NCI-H1092 treated with DMSO at 0.1 percent for 48 hours (cell line): ENCODE data around the gene CDK5R1.
A peak's percentile ranks its signal among the peaks of the same experiment; 100 is the strongest.
"Not testable (repeated sequence)": the region's sequence is repeated elsewhere in the genome, so short reads cannot be mapped to it uniquely, and the experiment has no call there.

Source experiments
- DNase-seq: peaks from one replicate; lab custom pipeline; 2025; lab: John Stamatoyannopoulos, UW

CDK5R1 gene

DNA sequence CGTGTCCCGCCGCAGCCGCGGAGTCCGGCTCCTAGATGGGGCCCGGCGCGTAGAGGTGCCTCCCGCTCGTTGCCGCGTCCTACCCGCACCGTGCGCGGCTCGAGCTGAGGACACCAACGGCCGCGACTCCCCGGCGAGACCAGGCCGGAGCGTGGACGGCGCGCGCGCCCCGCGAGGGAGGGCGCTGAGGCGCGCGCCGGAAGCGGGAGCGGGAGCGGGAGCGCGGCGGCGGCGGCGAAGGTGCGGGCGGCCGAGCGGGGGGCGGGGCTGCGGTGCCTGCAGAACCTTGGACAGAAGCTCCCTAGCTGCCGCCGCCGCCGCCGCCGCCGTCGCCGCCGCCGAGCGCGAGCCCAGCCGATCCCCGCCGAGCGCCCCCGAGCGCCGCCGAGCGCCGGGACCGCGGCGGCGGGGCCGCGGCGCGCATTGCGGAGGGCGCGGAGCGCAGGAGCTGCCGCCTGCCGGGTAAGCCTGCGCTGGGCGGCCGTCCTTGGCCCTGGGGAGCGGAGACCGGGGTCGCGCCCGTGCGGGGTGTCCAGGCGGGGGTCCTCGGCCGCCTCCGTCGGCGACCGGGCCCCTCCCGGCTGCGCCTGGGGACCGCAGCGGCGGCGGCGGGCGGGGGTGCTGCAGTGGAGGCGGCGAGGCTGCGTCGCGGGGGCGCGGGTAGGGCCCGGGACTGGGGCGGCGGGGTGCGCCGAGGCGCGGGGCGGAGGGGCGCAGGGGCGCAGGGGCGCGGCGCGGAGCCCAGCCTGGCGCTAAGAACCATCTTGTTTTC, at the start of gene CDK5R1:
Gene CDK5R1 (plus strand): TSS at position 293 of the 772 bp plus-strand sequence. CDS start 628 bp downstream, outside the sequence.
- DNase-seq: peak; percentile 69

DNA sequence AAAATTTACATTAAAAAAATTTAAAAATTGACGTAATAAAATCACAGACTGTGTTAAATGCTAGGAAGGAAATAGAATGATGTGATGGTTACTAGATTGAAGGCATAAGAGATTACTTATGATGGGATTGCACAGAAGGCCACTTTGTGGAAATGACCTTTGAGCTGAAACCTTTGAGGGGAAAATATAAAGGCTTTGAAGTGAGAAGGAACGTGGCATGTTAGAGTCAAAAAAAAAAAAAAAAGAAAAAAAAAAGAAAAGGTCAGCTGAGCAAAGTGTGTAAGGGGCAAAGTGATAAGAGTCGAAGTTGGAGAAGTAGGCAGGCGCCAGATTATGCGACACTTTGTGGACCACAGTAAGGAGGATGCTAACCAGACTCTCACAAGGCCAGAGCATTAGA, 46.1 kb upstream of the CDK5R1 start:
- DNase-seq: no peak

DNA sequence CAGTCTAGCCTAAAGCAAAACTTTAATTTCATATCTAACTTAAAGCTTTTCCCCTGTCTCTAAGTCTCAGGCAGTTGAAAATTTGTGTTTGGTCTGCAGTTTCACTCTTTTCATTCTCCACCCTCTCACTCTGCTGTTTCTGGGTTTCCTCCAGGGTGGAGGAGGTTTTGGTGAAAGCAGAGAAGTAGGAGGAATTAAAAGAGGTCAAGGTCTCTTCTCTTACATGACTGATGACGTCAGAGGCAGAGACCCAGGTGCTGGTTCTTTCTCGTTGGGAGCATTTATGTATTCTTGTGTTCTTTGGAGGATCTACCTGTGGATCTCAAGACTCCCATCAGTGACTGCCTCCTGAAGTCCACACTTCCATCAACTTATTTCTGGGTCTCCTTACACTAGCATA, 44.9 kb upstream of the CDK5R1 start:
- no peak for DNase-seq

DNA sequence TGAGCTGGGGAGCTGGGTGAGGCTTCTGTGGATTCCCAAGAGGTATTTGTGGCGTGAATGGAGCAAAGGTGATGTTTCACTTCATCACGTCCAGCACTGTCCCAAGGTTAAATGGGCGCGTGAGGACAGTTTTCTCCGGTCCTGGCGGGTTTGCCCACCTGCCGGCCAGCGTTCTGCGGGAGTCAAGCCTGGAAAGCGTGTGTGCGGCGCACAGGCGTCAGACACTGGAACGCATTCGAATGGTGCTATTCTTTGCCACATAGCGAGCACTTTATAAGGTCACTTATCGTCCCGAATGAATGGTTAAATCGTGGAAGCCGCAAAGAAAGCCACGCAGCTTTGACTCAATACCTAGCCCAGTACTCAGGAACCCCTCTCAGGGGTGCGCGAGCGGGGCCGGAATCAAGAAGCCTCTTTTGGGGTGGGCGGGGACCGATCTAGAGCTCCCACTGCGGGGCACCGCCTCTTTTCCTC, 42.9 kb upstream of the CDK5R1 start:
- DNase-seq: no peak

DNA sequence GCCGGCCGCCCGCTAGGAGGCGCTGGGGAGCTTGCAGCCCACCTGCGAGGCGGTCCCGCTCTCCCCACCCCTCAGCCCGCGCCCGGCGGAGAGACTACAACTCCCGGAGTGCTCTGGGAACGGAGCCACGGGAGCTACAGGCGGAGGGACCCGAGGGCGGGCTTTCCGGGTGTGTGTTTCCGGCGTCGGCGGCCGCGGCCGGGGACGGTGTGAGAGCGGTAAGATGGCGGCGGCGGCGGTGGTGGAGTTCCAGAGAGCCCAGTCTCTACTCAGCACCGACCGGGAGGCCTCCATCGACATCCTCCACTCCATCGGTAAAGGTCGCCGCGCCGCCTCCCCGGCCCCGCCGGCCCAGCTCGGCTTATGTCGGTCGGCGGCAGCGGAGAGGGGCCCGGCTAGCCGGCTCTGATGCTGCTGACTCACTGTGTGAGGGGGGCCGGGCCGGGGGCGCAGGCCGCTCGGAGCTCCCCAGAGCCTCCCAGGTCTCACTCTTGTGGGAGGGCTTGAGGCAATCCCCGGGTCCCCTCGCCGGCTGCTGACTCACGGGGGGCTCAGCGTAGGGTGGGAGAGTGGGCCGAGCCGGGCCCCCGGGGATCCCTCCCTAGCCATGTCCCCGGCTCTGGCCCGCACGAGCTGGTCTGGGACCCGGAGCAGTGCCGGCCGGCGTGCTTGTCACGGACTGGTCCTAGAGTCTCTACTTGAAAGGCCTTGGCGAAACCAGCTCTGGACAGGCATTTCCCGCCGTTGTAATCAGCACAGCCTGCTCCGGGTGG, 42.3 kb upstream of the CDK5R1 start, which contains the start of gene PSMD11:
Gene PSMD11 (plus strand): TSS at position 210 of the 773 bp plus-strand sequence. CDS start 14 bp downstream, at position 224.
- DNase-seq: peak; percentile 92

DNA sequence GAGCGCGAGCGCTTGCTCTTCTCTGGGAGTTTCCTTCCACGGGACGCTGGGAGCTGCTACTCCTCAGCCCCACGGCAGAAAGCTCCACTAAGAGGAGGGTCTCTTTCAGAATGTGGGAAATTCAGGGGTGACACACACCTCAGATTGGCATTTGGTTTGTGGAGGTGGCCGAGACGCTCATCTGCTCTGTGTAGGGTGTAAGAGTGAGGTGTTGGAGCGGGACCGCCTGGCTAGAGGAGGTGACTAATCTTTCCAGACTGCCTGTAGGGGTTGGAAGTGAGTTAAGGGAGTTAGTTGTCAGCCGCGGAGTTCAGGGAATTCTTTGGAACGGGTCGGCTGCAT, 41.7 kb upstream of the CDK5R1 start:
- DNase-seq: no peak

DNA sequence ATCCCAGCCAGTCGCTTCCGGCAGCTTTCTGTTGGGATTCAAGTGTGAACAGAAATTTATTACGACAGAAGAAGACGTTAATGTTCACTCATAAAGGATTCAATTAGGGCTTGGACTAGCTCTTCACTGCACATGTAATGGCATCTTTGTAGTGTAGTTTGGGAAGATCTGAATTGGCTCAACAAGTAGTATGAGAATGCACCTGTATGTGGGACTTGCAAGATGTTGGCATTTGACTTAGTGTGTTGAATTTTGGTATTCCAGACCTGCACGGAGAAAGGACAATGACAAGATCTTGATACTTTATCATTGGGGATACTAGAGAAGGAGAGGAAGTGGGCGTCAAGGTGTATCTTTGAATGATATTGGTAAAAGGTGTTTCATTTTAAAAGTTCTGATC, 41.3 kb upstream of the CDK5R1 start:
- DNase-seq: no peak

DNA sequence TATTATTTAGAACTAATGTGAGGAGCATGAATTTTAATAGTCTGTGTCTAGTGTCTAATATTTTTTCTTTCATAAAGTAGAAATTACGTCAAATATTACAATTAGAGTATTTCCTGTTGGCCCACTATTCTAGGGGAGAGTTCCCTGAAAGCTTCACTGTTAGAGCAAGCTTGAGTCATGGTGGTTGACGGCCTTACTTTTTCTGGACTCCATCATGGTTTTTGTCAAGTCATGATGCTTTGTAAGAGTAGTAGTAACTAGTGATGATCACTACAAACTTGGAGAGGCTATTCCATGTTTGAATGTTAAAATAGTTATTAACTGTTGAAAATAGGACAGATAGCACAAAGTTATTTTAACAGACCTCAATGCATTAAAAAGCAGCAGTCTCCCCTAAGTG, 40.8 kb upstream of the CDK5R1 start:
- DNase-seq: no peak

DNA sequence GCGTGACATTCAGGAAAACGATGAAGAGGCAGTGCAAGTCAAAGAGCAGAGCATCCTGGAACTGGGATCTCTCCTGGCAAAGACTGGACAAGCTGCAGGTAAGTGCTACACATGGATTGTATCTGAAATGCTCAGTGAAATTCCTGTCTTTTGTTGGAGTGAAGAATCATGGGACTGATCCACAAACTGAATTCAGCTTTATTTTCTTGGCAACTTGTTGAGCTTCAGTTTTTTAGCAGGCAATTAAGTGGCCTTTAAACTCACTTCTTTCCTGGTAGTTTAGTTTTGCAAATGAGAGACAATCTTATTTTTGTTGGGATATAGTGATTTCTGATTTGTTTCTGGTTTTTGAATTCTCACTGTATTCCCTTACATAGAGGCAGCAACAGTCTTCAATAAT, 39.8 kb upstream of the CDK5R1 start:
- no peak for DNase-seq

DNA sequence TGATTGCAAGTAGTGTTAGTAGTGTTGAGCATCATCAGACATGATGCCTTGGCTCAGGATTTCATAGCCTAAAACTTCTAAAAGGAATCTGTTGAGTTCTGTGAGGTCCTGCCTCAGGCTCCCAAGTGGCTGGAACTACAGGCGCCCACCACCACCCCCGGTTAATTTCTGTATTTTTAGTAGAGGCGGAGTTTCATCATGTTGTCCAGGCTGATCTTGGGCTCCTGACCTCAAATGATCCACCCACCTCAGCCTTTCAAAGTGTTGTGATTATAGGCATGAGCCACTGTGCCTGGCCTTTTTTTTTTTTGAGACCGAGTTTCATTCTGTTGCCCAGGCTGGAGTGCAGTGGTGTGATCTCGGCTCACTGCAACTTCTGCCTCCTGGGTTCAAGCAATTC, 36.8 kb upstream of the CDK5R1 start:
- DNase-seq: no peak

DNA sequence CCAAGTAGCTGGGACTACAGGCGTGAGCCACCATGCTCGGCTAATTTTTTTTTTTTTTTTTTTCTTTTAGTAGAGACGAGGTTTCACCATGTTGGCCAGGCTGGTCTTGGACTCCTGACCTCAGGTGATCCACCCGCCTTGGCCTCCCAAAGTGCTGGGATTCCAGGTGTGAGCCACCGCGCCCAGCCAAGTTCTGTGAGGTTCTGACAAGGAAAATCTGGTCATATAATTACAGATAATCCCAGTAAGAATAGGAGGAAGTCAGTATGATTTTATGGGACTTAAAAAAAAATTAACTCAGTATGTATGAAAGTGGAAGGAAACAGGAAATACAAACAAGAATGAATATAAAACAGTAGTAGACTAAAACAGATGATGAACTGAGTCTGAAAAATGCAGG, 36.4 kb upstream of the CDK5R1 start:
- not testable (repeated sequence) for DNase-seq

DNA sequence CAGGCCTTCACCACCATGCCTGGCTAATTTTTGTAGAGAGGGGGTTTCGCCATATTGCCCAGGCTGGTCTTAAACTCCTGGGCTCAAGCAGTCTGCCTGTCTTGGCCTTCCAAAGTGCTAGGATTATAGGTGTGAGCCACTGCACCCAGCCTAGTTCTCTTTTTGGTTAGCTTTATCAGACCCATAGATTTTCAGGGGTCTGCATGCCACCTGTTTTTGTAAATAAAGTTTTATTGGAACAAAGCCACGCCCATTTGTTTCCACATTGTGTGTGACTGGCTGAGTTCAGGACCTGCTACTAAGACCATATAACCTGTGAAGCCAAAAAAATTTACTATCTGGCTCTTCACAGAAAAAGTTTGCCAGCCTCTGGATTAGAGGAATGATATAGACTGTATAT, 34.9 kb upstream of the CDK5R1 start:
- no peak for DNase-seq

DNA sequence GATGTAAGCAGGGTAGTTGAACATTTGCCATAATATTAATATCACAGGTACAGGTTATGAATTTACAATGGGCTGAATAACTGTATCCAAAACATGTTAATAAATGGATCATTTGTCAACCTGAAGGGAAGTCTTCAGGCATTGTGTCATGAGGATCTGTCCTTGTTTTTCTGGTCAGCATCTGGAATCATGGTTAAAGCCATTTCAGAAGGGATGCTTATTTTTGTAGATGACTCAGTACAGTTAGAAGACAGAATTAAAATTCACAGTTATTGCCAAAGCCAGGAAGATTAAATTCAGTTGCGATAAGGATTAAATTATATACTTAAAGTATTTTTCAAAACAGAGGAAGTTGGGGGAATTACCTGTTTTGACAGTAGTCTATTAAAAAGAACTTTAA, 34.5 kb upstream of the CDK5R1 start:
- no peak for DNase-seq

DNA sequence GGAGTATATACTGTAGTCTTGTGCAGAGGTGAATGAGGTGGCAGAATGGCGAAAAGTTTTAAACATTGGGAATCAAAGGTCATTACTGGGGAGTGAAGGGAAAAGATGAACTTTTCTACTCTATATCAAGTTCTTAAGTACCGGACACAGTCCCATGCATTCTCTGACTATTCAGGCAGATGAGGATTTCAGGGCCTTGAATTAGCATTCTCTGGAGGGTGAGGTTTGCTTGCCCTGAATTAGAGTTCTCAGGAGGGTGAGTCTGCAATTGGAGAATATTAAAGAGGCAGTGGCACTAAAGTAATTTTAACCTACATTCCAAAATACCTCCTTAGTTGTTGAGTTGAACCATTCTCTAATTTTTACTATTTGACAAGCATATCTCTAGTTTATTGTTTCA, 33.4 kb upstream of the CDK5R1 start:
- no peak for DNase-seq

DNA sequence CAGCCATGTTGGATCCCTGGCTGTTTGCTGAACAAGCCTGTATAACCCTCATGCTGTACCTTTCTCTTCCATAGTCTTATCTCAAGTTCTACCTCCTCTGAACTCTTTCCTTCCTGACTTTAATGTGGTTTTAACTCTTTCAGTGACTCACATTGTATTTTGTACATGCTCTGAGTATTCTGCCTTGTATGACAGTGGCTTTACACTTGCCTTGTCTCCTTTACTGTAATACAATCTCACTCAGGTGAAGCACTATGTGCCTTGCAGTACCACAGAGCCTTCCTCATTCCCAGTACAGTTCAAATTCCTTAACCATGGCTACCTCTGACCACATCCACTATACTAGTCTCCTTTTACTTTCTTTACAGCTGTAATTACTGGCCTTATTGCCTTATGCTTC, 28.4 kb upstream of the CDK5R1 start:
- DNase-seq: no peak

DNA sequence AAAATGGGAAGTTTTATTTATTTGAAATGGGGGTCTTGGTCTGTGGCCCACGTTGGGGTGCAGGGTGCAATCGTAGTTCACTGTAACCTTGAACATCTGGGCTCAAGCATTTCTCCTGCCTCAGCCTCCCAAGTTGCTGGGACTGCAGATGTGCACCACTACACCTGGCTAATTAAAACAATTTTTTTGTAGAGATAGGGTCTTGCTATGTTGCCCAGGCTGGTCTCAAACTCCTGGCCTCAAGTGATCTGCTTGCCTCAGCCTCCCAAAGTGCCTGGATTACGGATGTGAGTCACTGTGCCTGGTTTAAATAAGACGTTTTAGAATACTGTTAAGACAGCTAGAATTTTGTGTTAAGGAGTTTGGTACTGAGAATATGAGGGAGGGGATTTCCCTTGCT, 26.7 kb upstream of the CDK5R1 start:
- no peak for DNase-seq

DNA sequence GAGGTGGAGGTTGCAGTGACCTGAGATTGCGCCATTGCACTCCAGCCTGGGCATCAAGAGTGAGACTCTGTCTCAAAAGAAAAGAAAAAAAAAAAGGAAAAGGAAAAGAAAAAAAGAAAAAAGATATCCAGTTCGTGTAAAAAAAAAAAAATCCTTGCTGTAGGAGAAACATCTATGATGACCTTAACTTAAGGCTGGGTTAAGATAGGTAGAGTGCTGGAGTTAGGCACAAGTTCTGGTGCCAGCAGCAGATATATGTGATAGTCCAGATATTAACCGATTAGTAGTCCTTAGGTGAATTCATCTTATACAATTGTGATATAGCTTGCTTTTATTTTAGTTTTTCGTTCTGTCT, 25.3 kb upstream of the CDK5R1 start:
- DNase-seq: no peak

DNA sequence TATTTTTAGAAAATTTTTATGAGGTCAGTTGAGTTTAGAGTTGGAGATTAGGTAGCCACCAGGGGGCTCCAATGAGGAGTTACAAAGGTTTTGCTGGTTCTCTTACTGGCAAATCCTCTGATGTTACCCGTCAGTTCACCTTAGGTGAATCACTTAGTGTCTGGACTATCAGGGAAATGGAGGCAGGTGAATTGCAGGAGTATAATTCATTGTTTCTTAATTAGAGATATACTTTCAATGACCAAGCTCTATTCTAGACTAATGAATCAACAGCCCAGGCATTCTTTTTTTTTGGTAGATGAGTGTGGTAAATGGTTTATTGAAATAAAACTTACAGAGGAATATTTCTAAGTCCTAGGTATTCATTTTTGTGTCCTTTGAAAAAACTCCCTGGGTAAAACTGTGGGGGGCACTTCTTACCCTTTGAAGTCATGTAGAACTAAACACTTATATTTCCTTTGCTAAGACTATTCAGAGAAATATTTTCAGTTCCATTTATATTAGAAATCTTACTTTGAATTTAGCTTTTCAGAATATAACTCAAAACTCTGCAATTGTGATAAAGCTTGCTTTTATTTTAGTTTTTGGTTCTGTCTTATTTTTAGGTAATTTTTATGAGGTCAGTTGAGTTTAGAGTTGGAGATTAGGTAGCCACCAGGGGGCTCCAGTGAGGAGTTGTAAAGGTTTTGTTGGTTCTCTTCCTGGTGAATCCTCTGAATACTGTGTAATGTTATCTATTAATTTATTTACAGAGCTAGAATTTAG, 24.8 kb upstream of the CDK5R1 start:
- peak; percentile 52 for DNase-seq

DNA sequence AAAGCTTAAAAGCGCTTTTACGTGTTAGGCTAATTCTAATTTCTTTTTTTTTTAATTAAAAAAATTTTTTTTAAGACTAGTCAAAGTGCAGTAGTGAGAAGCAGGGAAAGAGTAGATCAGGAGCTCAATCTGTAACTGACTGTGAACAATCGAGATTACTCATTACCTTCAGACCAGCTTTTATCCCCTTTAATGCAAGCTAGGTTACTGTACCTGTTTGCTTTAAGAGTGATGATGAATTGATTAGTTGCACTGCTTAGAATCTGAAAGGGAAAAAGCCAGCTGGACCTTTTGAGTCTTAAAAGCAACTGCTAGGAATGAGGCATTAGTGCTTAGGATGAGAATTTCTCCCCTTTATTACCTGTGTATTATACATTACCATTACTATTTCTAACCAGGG, 23.5 kb upstream of the CDK5R1 start:
- no peak for DNase-seq

DNA sequence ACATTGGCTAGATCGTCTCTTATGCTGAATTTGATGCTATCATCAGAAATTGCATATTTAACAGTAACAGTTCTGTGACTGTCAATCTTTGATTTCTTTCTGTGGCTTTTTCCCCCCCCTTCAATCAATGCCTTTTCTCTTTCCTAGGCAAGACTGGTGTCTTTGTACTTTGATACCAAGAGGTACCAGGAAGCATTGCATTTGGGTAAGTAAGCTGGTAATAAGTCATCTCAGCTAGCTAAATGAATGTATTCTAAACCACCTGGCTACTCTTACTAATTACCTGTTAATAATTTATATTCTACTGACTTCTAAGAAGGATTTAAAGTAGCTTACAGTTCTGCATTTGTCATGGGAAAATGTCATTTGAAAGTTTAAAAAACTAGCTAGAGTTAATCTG, 22.4 kb upstream of the CDK5R1 start:
- DNase-seq: no peak

DNA sequence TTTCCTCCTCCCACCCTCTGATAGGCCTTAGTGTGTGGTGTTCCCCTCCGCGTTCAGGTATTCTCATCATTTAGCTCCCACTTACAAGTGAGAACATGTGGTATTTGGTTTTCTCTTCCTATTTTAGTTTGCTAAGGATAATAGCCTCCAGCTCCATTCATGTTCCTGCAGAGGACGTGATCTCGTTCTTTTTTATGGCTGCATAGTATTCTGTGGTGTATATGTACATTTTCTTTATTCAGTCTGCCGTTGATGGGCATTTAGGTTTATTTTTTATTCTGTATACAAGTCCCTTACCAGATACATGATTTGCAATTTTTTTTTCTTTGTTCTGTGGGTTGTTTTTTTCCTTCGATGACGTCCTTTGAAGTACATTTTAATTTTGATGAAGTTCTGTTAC, 18.8 kb upstream of the CDK5R1 start:
- no peak for DNase-seq

DNA sequence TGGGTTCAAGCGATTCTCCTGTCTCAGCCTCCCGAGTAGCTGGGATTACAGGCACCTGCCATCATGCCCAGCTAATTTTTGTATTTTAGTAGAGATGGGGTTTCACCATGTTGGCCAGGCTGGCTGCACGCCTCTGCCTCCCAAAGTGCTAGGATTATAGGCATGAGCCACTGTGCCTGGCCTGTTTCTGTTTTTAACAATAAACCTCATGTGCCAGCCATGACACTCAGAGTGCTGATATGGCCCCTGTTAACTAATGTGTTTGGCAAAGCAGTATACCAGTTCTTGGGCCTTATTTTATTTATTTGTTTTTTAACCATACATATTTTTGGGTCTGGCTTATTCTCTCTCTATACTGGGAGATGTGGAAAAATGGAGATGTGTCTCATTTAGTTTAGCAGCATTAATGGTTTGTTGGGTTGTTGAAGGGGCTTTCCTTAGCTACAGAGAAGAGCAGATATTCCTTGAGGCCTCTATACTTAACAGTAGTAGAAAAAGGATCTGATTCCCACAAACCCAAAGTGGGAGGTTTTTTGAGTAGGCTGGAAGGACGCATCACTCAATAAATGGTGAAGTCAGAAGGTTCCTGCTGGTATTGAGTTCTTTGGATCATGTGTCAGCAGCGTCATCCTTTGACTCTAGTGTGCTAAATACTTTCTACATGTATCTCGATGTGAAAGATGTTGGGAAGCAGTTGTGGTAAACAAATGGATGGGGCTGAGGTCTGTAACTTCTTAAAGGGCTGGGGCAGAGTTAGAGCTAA, 16.2 kb upstream of the CDK5R1 start:
- no peak for DNase-seq
